Femur (tissue), 1 donor: Measurements from ENCODE around the gene ART3.
"Not testable (repeated sequence)": the region's sequence is repeated elsewhere in the genome, so short reads cannot be mapped to it uniquely, and the experiment has no call there.

Experiments
- DNase-seq: peaks from one replicate; pipeline ENCODE4 v3.0.0-alpha.2; 2017

The ART3 gene

GRCh38 chr4:76074468-76074867 lies at the start of gene ART3:
ART3 (plus strand) TSS chr4:76074709; CDS start chr4:76075890, 1,181 bp downstream.
- DNase-seq = no peak

- DNase-seq = no peak
Measured at GRCh38 chr4:76028350-76028765, 46.2 kb upstream of the ART3 start.

- no peak for DNase-seq
Measured at GRCh38 chr4:76029300-76029699, 45.2 kb upstream of the ART3 start.

- DNase-seq = no peak
Measured at GRCh38 chr4:76035141-76035540, 39.4 kb upstream of the ART3 start.

GRCh38 chr4:76035799-76036380 lies 38.6 kb upstream of the ART3 start, which contains the start of gene CXCL11:
CXCL11 (minus strand) TSS chr4:76036070; CDS start chr4:76035987, 83 bp downstream.
- no peak for DNase-seq

GRCh38 chr4:76036855-76037254 lies 37.7 kb upstream of the ART3 start:
- no peak for DNase-seq

GRCh38 chr4:76042241-76042998 lies 32.1 kb upstream of the ART3 start:
- DNase-seq = not testable (repeated sequence)

GRCh38 chr4:76043306-76043705 lies 31.2 kb upstream of the ART3 start:
- not testable (repeated sequence) for DNase-seq

- not testable (repeated sequence) for DNase-seq
Measured at GRCh38 chr4:76044686-76045085, 29.8 kb upstream of the ART3 start.

- not testable (repeated sequence) for DNase-seq
Measured at GRCh38 chr4:76049860-76050416, 24.6 kb upstream of the ART3 start.

- DNase-seq = not testable (repeated sequence)
Measured at GRCh38 chr4:76050560-76051050, 23.9 kb upstream of the ART3 start.

- DNase-seq = no peak
Measured at GRCh38 chr4:76053730-76054129, 20.8 kb upstream of the ART3 start.

- DNase-seq = no peak
Measured at GRCh38 chr4:76055016-76055415, 19.5 kb upstream of the ART3 start.

GRCh38 chr4:76055421-76055820 lies 19.1 kb upstream of the ART3 start:
- no peak for DNase-seq

- no peak for DNase-seq
Measured at GRCh38 chr4:76058302-76058701, 16.2 kb upstream of the ART3 start.

- no peak for DNase-seq
Measured at GRCh38 chr4:76058888-76059426, 15.6 kb upstream of the ART3 start.

GRCh38 chr4:76059750-76060149 lies 14.8 kb upstream of the ART3 start:
- DNase-seq = no peak

GRCh38 chr4:76060506-76060905 lies 14.0 kb upstream of the ART3 start:
- DNase-seq = no peak

- no peak for DNase-seq
Measured at GRCh38 chr4:76061421-76061820, 13.1 kb upstream of the ART3 start.

GRCh38 chr4:76061982-76062381 lies 12.5 kb upstream of the ART3 start:
- DNase-seq = no peak

- no peak for DNase-seq
Measured at GRCh38 chr4:76066546-76066945, 8.0 kb upstream of the ART3 start.

- DNase-seq = peak; percentile 77
Measured at GRCh38 chr4:76067652-76068286, 6.7 kb upstream of the ART3 start.

- no peak for DNase-seq
Measured at GRCh38 chr4:76072760-76073159, 1.7 kb upstream of the ART3 start.
